Measurements from ENCODE around the gene RASAL1.

GRCh38 chr12:113114447-113115178 is 20.9 kb downstream of the RASAL1 start:
- TF ChIP-seq CTCF (IDR thresholded peaks at IDR 0.05; ENCODE audit: low read depth, low read length), result no peak
- no peak for TF ChIP-seq POLR2A (IDR thresholded peaks at IDR 0.05; ENCODE audit: extremely low read depth, insufficient read length)
- TF ChIP-seq MYC (IDR thresholded peaks at IDR 0.05; ENCODE audit: low read depth, low read length), result no peak
